HPDE6-E6E7 (cell line): ENCODE measurements around the gene HLA-G.
"Not testable (repeated sequence)": the region's sequence is repeated elsewhere in the genome, so short reads cannot be mapped to it uniquely, and the experiment has no call there.

Experiments used
- DNase-seq: peaks from one replicate; pipeline ENCODE4 v3.0.0; 2011; ENCODE audit warnings: missing footprints; ENCODE audit errors: extremely low spot score

Gene HLA-G

GRCh38 chr6:29870104-29870503 is 42.5 kb downstream of the HLA-G start:
- DNase-seq = no peak

DNA sequence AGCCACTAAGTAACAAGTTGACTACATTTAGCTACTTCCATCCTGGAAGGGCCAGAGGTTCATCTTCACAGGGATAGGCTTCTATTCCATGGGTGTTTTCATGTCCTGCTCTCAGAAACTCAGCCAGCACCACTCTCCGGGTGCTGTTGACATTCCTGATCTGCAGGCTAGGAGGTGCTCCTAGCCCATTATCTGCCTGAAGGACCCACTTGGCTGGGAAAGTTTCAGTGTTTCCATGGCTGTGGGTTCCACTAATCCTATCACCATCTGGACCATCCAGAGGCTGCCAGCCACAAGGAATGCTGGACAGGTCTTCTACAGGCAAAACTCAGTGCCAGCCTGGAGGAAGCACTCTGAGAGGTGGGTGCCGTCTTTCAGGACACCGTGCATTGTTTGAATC is 45.2 kb downstream of the HLA-G start:
- DNase-seq = no peak

GRCh38 chr6:29875257-29875656 is 47.6 kb downstream of the HLA-G start:
- no peak for DNase-seq

GRCh38 chr6:29875734-29876133 is 48.1 kb downstream of the HLA-G start:
- not testable (repeated sequence) for DNase-seq
